Measurements from ENCODE around the gene CLEC10A. TPM values are rescaled to one million over a fixed set of nuclear protein-coding genes. Genes with fewer than 3 reads are reported as not detected.
"Not testable (repeated sequence)": the region's sequence is repeated elsewhere in the genome, so short reads cannot be mapped to it uniquely, and the experiment has no call there.

CLEC10A gene
- total RNA-seq, 3 donors from 2014 or later: 2.8 to 15.8 (median 2.9) TPM

DNA sequence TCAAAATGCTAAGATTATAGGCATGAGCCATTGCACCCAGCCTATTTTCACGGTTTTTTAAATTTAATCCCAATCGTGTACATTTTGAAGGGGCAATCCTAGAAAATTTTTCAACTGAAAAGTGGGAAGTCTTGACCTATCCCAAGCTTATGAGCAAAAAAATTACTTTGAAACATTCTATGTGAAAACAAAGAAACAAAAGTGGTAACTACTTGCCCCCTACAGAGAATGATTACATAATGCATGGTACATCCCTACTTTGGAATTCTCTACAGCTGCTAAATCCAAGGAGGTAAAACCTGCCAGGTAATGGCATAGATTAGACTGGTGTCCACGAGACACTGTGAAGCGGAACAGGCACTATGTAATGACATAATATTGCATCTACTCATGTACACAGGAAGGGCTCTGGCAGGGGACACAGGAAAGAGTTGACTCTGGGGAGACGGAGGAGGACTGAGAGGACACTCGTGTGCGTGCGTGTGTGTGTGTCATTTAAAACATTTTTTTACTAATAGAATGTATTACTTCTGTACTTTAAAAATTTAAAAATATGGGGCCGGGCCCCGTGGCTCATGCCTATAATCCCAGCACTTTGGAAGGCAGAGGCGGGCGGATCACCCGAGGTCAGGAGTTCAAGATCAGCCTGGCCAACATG lies 18.9 kb upstream of the CLEC10A start:
- Histone ChIP-seq H3K27me3 (peaks cover 0 to 33% of the 10 kb centered on the region in 2 donors), H3K4me1 (no peaks in the 10 kb centered on the region), H3K27ac (no peak overlapping the region), H3K36me3 (no peaks in the 10 kb centered on the region), H3K4me3 (no peak overlapping the region), H3K9me3 (no peaks in the 10 kb centered on the region)
- DNase-seq (ENCODE audit: low spot score in 2 of 2): no peak
- TF ChIP-seq POLR2AphosphoS5 (IDR thresholded peaks at IDR 0.05) (no peak), POLR2A (IDR thresholded peaks at IDR 0.05) (no peak)
- TF ChIP-seq, protein P1, sequence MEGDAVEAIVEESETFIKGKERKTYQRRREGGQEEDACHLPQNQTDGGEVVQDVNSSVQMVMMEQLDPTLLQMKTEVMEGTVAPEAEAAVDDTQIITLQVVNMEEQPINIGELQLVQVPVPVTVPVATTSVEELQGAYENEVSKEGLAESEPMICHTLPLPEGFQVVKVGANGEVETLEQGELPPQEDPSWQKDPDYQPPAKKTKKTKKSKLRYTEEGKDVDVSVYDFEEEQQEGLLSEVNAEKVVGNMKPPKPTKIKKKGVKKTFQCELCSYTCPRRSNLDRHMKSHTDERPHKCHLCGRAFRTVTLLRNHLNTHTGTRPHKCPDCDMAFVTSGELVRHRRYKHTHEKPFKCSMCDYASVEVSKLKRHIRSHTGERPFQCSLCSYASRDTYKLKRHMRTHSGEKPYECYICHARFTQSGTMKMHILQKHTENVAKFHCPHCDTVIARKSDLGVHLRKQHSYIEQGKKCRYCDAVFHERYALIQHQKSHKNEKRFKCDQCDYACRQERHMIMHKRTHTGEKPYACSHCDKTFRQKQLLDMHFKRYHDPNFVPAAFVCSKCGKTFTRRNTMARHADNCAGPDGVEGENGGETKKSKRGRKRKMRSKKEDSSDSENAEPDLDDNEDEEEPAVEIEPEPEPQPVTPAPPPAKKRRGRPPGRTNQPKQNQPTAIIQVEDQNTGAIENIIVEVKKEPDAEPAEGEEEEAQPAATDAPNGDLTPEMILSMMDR (IDR thresholded peaks at IDR 0.05): no peak
- intact Hi-C loops (cut with DNase I; ENCODE audit: low total_unique reads): no loop called here

GRCh38 chr17:7097940-7098339 lies 17.9 kb upstream of the CLEC10A start:
- H3K36me3 ChIP-seq: no peaks in the 10 kb centered on the region
- no peak overlapping the region for H3K4me3 ChIP-seq
- peaks cover 0 to 29% of the 10 kb centered on the region in 2 donors for H3K27me3 ChIP-seq
- TF ChIP-seq POLR2A (IDR thresholded peaks at IDR 0.05) (no peak), POLR2AphosphoS5 (IDR thresholded peaks at IDR 0.05) (no peak)
- TF ChIP-seq, protein P1 (IDR thresholded peaks at IDR 0.05): no peak
- DNase-seq (ENCODE audit: low spot score in 2 of 2): no peak
- intact Hi-C loops (cut with DNase I; ENCODE audit: low total_unique reads): no loop called here
- H3K4me1 ChIP-seq: no peaks in the 10 kb centered on the region
- H3K9me3 ChIP-seq: no peaks in the 10 kb centered on the region
- no peak overlapping the region for H3K27ac ChIP-seq

DNA sequence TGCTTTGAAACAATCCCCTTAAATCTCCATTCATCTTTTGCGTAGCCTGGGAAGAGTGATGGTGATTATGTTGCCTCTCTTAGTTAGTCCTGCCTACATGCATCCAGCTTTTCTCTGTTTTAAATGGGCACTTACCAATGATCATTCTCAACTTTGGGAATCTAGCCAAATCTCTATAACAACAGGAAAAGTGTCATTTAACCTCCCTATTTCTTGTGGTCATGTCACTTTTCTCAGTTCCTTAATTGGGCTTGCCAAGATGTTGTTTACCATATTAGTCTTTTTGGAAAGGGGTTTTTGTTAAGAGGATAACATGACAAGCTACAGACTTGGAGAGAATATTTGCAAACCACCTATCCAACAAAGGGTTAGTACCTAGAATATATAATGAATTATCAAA lies 15.6 kb upstream of the CLEC10A start:
- Histone ChIP-seq H3K36me3 (no peaks in the 10 kb centered on the region), H3K27me3 (peaks cover 0 to 16% of the 10 kb centered on the region in 2 donors), H3K4me3 (no peak overlapping the region), H3K4me1 (no peaks in the 10 kb centered on the region), H3K9me3 (no peaks in the 10 kb centered on the region), H3K27ac (no peak overlapping the region)
- DNase-seq (ENCODE audit: low spot score in 2 of 2): no peak
- TF ChIP-seq POLR2AphosphoS5 (IDR thresholded peaks at IDR 0.05) (no peak), POLR2A (IDR thresholded peaks at IDR 0.05) (no peak)
- TF ChIP-seq, protein P1 (IDR thresholded peaks at IDR 0.05): no peak
- intact Hi-C loops (cut with DNase I; ENCODE audit: low total_unique reads): no loop called here

DNA sequence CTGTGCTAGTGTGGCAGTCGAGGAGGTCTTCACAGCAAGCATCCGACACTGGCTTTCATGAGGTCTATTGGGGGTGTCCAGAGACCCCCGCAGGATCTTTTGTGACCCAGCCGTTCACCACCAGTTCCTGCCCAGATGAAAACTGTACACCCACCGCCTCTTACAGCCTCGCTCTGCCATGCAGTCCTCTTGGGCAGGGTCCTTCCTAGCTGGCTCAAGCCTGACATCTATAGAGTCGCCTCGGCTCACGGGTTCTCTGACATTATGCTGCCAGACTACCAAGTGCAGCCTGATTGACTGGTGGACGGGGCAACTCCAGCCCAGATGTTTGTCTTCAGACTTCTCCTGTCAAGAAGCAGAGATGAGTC lies 14.6 kb upstream of the CLEC10A start:
- H3K27ac ChIP-seq: no peak overlapping the region
- no peak for DNase-seq (ENCODE audit: low spot score in 2 of 2)

GRCh38 chr17:7091311-7092005 lies 11.4 kb upstream of the CLEC10A start:
- H3K9me3 ChIP-seq; intact Hi-C loops (cut with DNase I; ENCODE audit: low total_unique reads); H3K27ac ChIP-seq; DNase-seq (ENCODE audit: low spot score in 2 of 2); H3K4me3 ChIP-seq; H3K36me3 ChIP-seq; H3K4me1 ChIP-seq: not testable (repeated sequence)
- peaks cover 0 to 16% of the 10 kb centered on the region in 2 donors for H3K27me3 ChIP-seq

More for the DNA sequence above, 14.6 kb upstream of the CLEC10A start:
- TF ChIP-seq POLR2A (IDR thresholded peaks at IDR 0.05) (no peak), POLR2AphosphoS5 (IDR thresholded peaks at IDR 0.05) (no peak)
- TF ChIP-seq, protein P1 (IDR thresholded peaks at IDR 0.05): no peak
- intact Hi-C loops (cut with DNase I; ENCODE audit: low total_unique reads): no loop called here
- H3K9me3 ChIP-seq: no peaks in the 10 kb centered on the region
- H3K4me3 ChIP-seq: no peak overlapping the region
- no peaks in the 10 kb centered on the region for H3K36me3 ChIP-seq
- peaks cover 0 to 16% of the 10 kb centered on the region in 2 donors for H3K27me3 ChIP-seq
- no peaks in the 10 kb centered on the region for H3K4me1 ChIP-seq

DNA sequence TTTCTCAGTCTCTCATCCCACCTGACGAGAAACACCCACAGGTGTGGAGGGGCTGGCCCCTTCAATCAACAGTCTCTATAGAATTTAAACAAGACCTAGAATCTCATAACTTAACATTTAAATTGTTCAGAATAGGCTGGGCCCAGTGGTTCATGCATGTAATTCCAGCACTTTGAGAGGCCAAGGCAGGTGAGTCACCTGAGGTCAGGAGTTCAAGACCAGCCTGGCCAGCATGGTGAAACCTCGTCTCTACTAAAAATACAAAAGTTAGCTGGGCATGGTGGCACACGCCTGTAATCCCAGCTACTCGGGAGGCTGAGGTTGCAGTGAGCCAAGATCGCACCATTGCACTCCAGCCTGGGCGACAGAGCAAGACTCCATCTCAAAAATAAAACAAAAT lies 9.5 kb upstream of the CLEC10A start:
- H3K9me3 ChIP-seq; H3K36me3 ChIP-seq; H3K27ac ChIP-seq; intact Hi-C loops (cut with DNase I; ENCODE audit: low total_unique reads); H3K4me1 ChIP-seq; H3K4me3 ChIP-seq; H3K27me3 ChIP-seq; DNase-seq (ENCODE audit: low spot score in 2 of 2): not testable (repeated sequence)

- H3K27me3 ChIP-seq; H3K27ac ChIP-seq; H3K4me3 ChIP-seq; intact Hi-C loops (cut with DNase I; ENCODE audit: low total_unique reads); H3K4me1 ChIP-seq; DNase-seq (ENCODE audit: low spot score in 2 of 2); H3K36me3 ChIP-seq; H3K9me3 ChIP-seq: not testable (repeated sequence)
Measured at GRCh38 chr17:7088442-7088841, 8.4 kb upstream of the CLEC10A start.
